ENCODE data around the gene FBXW11.

DNA sequence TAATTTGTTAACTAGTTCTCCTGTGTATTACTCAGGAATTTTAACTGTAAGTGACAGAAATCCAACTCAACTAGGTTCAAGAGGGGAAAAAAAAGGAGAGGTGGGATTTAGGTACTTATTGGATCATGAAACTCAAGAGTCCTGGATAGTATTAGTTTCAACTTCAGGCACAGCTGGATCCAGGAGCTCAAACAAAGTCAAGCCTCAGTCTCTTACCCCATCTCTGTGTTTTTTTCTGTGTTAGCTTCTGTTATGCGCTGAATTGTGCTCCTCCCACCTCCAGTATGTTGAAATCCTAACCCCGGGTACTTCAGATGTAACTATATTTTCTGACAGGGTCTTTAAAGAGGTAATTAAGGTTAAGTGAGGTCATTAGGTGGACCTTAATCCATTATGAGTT is 167.3 kb downstream of the FBXW11 start:
- no peak for TF ChIP-seq POLR2A (IDR thresholded peaks at IDR 0.05)
- TF ChIP-seq, protein P1, sequence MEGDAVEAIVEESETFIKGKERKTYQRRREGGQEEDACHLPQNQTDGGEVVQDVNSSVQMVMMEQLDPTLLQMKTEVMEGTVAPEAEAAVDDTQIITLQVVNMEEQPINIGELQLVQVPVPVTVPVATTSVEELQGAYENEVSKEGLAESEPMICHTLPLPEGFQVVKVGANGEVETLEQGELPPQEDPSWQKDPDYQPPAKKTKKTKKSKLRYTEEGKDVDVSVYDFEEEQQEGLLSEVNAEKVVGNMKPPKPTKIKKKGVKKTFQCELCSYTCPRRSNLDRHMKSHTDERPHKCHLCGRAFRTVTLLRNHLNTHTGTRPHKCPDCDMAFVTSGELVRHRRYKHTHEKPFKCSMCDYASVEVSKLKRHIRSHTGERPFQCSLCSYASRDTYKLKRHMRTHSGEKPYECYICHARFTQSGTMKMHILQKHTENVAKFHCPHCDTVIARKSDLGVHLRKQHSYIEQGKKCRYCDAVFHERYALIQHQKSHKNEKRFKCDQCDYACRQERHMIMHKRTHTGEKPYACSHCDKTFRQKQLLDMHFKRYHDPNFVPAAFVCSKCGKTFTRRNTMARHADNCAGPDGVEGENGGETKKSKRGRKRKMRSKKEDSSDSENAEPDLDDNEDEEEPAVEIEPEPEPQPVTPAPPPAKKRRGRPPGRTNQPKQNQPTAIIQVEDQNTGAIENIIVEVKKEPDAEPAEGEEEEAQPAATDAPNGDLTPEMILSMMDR (IDR thresholded peaks at IDR 0.05) = no peak
